GM12878 (cell line): ENCODE data around the gene SPAG9. TPM values are rescaled to one million over a fixed set of nuclear protein-coding genes. Genes with fewer than 3 reads are reported as not detected.

ENCODE experiments used
- ATAC-seq: fragments of 200-7000 bp; cut with Tn5 transposase; 3 replicates; pipeline ENCODE4 v1.9.1; 2020; ENCODE audit warnings: mild to moderate bottlenecking, moderate library complexity
- BruUV-seq: library from RNA; stranded (reverse); fragments of 400-500 nt; replicated peaks from 2 replicates; lab custom pipeline; 2021; lab: Mats Ljungman, UMichigan
- CTCF ChIA-PET: fragments of 300-600 bp; sonication (Branson Sonifier 250); formaldehyde crosslinking; extraction: SDS; loops from one replicate; lab custom pipeline; 2021; ENCODE audit warnings: inconsistent platforms; lab: Yijun Ruan, JAX
- POLR2A ChIA-PET: fragments of 350-600 bp; formaldehyde crosslinking; extraction: SDS; loops from one replicate; lab custom pipeline; 2021; ENCODE audit warnings: inconsistent platforms; lab: Charles Lee
- RAD21 ChIA-PET: fragments of 300-600 bp; sonication (Branson Sonifier 250); formaldehyde crosslinking; loops from one replicate; lab custom pipeline; 2023; ENCODE audit warnings: antibody characterized with exemption; ENCODE audit not compliant: unreplicated experiment; lab: Charles Lee
- SMC1A ChIA-PET: fragments of 300-600 bp; sonication (Branson Sonifier 250); formaldehyde crosslinking; loops from one replicate; lab custom pipeline; 2023; ENCODE audit not compliant: unreplicated experiment, uncharacterized antibody; lab: Charles Lee
- DNase-seq: peaks from one replicate; pipeline ENCODE4 v3.0.0-alpha.2; 2011; ENCODE audit warnings: low read depth, low spot score
- FAIRE-seq: peaks from 3 replicates; lab custom pipeline; 2011; peaks lifted over from hg19 to GRCh38; lab: Jason Lieb, UNC
- H2AFZ ChIP-seq: 2 replicates; pipeline ENCODE4 v1.6.0; 2011; ENCODE audit warnings: low read depth, low read length, control low read depth; ENCODE audit not compliant: control insufficient read depth
- H3K27ac ChIP-seq: 2 replicates; pipeline ENCODE4 v1.5.1; 2011; ENCODE audit warnings: control low read depth; ENCODE audit not compliant: control insufficient read depth, insufficient read depth
- H3K27me3 ChIP-seq, 2 experiments: replicated peaks in 1 of 2; 2 replicates each; pipeline versions ENCODE4 v1.6.0 to v1.6.1; 2011; ENCODE audit warnings: low read length in 1 of 2; ENCODE audit not compliant: control insufficient read depth in 2 of 2, insufficient read depth in 2 of 2
- H3K36me3 ChIP-seq, 2 experiments: 2 replicates each; pipeline ENCODE4 v1.5.1; 2011; ENCODE audit warnings: low read length in 1 of 2; ENCODE audit not compliant: control insufficient read depth in 2 of 2, insufficient read depth in 2 of 2
- H3K4me1 ChIP-seq: 2 replicates; pipeline ENCODE4 v1.6.1; 2011; ENCODE audit warnings: mild to moderate bottlenecking, low read length, moderate library complexity, mixed read lengths; ENCODE audit not compliant: control insufficient read depth, insufficient read depth
- H3K4me2 ChIP-seq: 2 replicates; pipeline ENCODE4 v1.6.0; 2011; ENCODE audit warnings: control low read depth; ENCODE audit not compliant: control insufficient read depth, insufficient read depth
- H3K4me3 ChIP-seq: fragments of 200-600 bp; sonication (generic); 2 replicates; pipeline ENCODE4 v1.5.1; 2016
- H3K79me2 ChIP-seq: 2 replicates; pipeline ENCODE4 v1.6.0; 2011; ENCODE audit warnings: low read length; ENCODE audit not compliant: control insufficient read depth, insufficient read depth
- H3K9ac ChIP-seq: 2 replicates; pipeline ENCODE4 v1.8.0; 2011; ENCODE audit warnings: low read length, control low read depth, mixed read lengths; ENCODE audit not compliant: control insufficient read depth, insufficient read depth
- H3K9me3 ChIP-seq: replicated peaks from 3 replicates; pipeline ENCODE4 v1.5.1; 2011; ENCODE audit warnings: mild to moderate bottlenecking, low read length; ENCODE audit not compliant: control insufficient read depth, insufficient read depth
- H4K20me1 ChIP-seq: 2 replicates; pipeline ENCODE4 v1.6.0; 2011; ENCODE audit not compliant: control insufficient read depth, insufficient read depth
- ATF7 ChIP-seq: fragments of 450-650 bp; IDR thresholded peaks from 2 replicates; pipeline ENCODE4 v1.6.1; 2016; ENCODE audit warnings: low read depth, mild to moderate bottlenecking
- CEBPB ChIP-seq, 2 experiments: fragments of 150-350 bp in 1 of 2; IDR thresholded peaks; 2 replicates each; pipeline ENCODE4 v1.6.1; 2012 to 2014; ENCODE audit warnings: low read depth in 2 of 2, low read length in 2 of 2, borderline replicate concordance in 1 of 2, inconsistent platforms in 1 of 2
- CHD4 ChIP-seq: fragments of 200-600 bp; sonication (generic); IDR thresholded peaks from 2 replicates; pipeline ENCODE4 v1.6.1; 2016; ENCODE audit warnings: mild to moderate bottlenecking
- FOXK2 ChIP-seq: fragments of 450-650 bp; IDR thresholded peaks from 2 replicates; pipeline ENCODE4 v1.6.1; 2017; ENCODE audit warnings: mild to moderate bottlenecking, moderate library complexity
- GABPA ChIP-seq: IDR thresholded peaks from 2 replicates; pipeline ENCODE4 v1.6.1; 2014; ENCODE audit warnings: antibody characterized with exemption, low read depth, mild to moderate bottlenecking, inconsistent platforms
- GATAD2B ChIP-seq: fragments of 450-650 bp; conservative IDR thresholded peaks from 2 replicates; pipeline ENCODE4 v1.6.1; 2017; ENCODE audit warnings: low read depth, mild to moderate bottlenecking, moderate library complexity
- IKZF2 ChIP-seq, 2 experiments: fragments of 450-650 bp; IDR thresholded peaks; 2 replicates each; pipeline ENCODE4 v1.6.1; 2017; ENCODE audit warnings: mild to moderate bottlenecking in 2 of 2, moderate library complexity in 2 of 2
- MEF2B ChIP-seq: fragments of 450-650 bp; IDR thresholded peaks from 2 replicates; pipeline ENCODE4 v1.6.1; 2018; ENCODE audit warnings: mild to moderate bottlenecking, moderate library complexity; ENCODE audit not compliant: partially characterized antibody, poor library complexity, severe bottlenecking
- MTA2 ChIP-seq: fragments of 450-650 bp; IDR thresholded peaks from 2 replicates; pipeline ENCODE4 v1.6.1; 2016; ENCODE audit warnings: low read depth, mild to moderate bottlenecking, moderate library complexity
- MYC ChIP-seq: IDR thresholded peaks from 2 replicates; pipeline ENCODE4 v1.6.1; 2011; ENCODE audit warnings: mild to moderate bottlenecking, low read length, moderate library complexity, inconsistent platforms; ENCODE audit not compliant: insufficient read depth, insufficient replicate concordance, insufficient read length, severe bottlenecking
- NR2C1 ChIP-seq: fragments of 450-650 bp; IDR thresholded peaks from 2 replicates; pipeline ENCODE4 v1.6.1; 2017; ENCODE audit warnings: antibody characterized with exemption, mild to moderate bottlenecking, moderate library complexity
- PAX5 ChIP-seq: IDR thresholded peaks from 2 replicates; pipeline ENCODE4 v1.6.1; 2011; ENCODE audit warnings: low read depth, low read length, borderline replicate concordance
- POLR2AphosphoS5 ChIP-seq: IDR thresholded peaks from 2 replicates; pipeline ENCODE4 v1.6.1; 2011; ENCODE audit warnings: mild to moderate bottlenecking, low read length, inconsistent platforms
- RAD21 ChIP-seq: IDR thresholded peaks from 2 replicates; pipeline ENCODE4 v1.6.1; 2011; ENCODE audit warnings: mild to moderate bottlenecking, low read depth, low read length, moderate library complexity; ENCODE audit not compliant: insufficient read depth
- STAT3 ChIP-seq: IDR thresholded peaks from 2 replicates; pipeline ENCODE4 v1.6.1; 2011; ENCODE audit warnings: low read depth, low read length, improper control_type of control experiment
- SUZ12 ChIP-seq: fragments of 200-600 bp; sonication (generic); IDR thresholded peaks from one replicate; pipeline ENCODE4 v1.6.1; 2018; ENCODE audit warnings: antibody characterized with exemption, mild to moderate bottlenecking; ENCODE audit not compliant: unreplicated experiment
- TBL1XR1 ChIP-seq: IDR thresholded peaks from 2 replicates; pipeline ENCODE4 v1.6.1; 2012; ENCODE audit warnings: low read depth, low read length, improper control_type of control experiment
- WGBS: methylation state at CpG from one replicate; pipeline ENCODE4 v1.1.6; 2016; ENCODE audit warnings: low lambda C conversion rate; ENCODE audit not compliant: insufficient replicate concordance, insufficient coverage; ENCODE audit errors: missing lambda C conversion rate; 5-methylcytosine and 5-hydroxymethylcytosine counted together
- in situ Hi-C: fragments of 300-500 bp; cut with MboI; formaldehyde crosslinking; loops from 9 replicates; pipeline ENCODE4 v1.14.3; 2018; ENCODE audit warnings: mixed read lengths
- intact Hi-C: fragments of 100-400 bp; cut with micrococcal nuclease; formaldehyde crosslinking; loops from one replicate; pipeline ENCODE4 v1.14.2; 2022; ENCODE audit not compliant: unreplicated experiment
- polyA plus RNA-seq, 11 experiments: library from polyadenylated mRNA; depleted of rRNA in 4 of 11; unstranded in 6 of 11; stranded (reverse) in 5 of 11; fragments of >200 nt; fragmentation: Nextera tagmentation in 4 of 11; fragmentation: Illumina TruSeq in 1 of 11; extraction: Ambion mirVana in 4 of 11; extraction: Trizol in 1 of 11; gene quantifications; 1 replicate in 1 of 11; 2 replicates in 10 of 11; pipeline versions ENCODE4 v1.2.1 to v1.2.3, GENCODE V29; 2011 to 2016; ENCODE audit warnings: inconsistent platforms in 2 of 11, missing spikeins in 2 of 11, low read depth in 1 of 11
- total RNA-seq, 4 experiments: library from RNA; depleted of rRNA in 3 of 4; stranded (reverse); fragments of >200 nt in 3 of 4; fragmentation: Illumina TruSeq in 1 of 4; extraction: Trizol in 1 of 4; gene quantifications; 2 replicates each; pipeline versions ENCODE4 v1.2.1 to v1.2.3, GENCODE V29; 2013 to 2021
- TF ChIP-seq, protein P1 (sequence below): fragments of 150-350 bp; IDR thresholded peaks from 2 replicates; pipeline ENCODE4 v1.6.1; 2016; ENCODE audit warnings: low read depth, low read length
- TF ChIP-seq, protein P2 (sequence below): fragments of 450-650 bp; formaldehyde crosslinking; IDR thresholded peaks from 2 replicates; pipeline ENCODE4 v1.4.0; 2022; ENCODE audit warnings: mild to moderate bottlenecking, moderate library complexity

Gene SPAG9
- total and polyA plus RNA-seq, 10 of the 15 experiments (the other 5 are each of a cell fraction or from before 2014, with no cell fraction given): 6.6 to 42.0 (median 24.9) TPM

DNA sequence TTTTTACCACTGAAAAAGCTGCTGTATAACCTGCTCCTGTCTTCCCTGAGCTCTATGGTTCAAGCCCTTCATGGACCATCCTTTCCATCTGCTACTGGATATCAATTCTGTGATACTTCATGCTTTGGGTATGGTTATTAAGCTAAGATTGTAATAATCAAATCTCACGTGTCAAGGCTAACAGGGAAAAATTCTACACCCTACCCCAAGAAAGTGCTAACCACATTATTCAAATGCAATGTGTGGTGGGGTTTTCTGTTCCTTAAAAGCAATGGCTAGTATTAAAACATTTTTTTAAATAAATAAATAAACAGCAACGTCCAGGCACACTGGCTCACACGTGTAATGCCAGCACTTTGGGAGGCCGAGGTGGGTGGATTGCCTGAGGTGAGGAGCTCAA is 65.9 kb downstream of the SPAG9 start:
- Histone ChIP-seq H3K4me2 (0 out of 2 replicates have a peak overlapping the region, but pooled peaks have one; percentile 18), H3K4me1 (peaks cover 42% of the 10 kb centered on the region), H3K4me3 (no peak overlapping the region), H3K27me3 (no peaks in the 10 kb centered on the region), H3K27ac (0 out of 2 replicates have a peak overlapping the region, but pooled peaks have one; percentile 6), H3K9me3 (no peaks in the 10 kb centered on the region; the same call in 2 of the 3 replicates), H3K79me2 (peaks cover 1% of the 10 kb centered on the region), H3K9ac (no peak overlapping the region), H2AFZ (no peak overlapping the region), H4K20me1 (no peaks in the 10 kb centered on the region), H3K36me3 (no peaks in the 10 kb centered on the region; a peak in 1 of 4 replicates)
- SMC1A ChIA-PET: interaction anchor here (0.6 to 10.2 kb wide), 11 partner anchors 10 to 202 kb away, joined by 3 to 241 read pairs (median 7); partner anchors contain the start of gene NME1
- RAD21 ChIA-PET: interaction anchor here (0.6 to 7.1 kb wide), 10 partner anchors 14 to 203 kb away, joined by 3 to 147 read pairs (median 4); partner anchors contain the start of genes NME1 and TOB1
- intact Hi-C loops: loop anchor here (5.0 kb wide), 1 partner anchor 187 kb away; the partner anchor contains the start of gene TOB1
- POLR2A ChIA-PET: interaction anchor here (0.7 to 1.7 kb wide), 6 partner anchors 9 to 98 kb away, joined by 3 to 6 read pairs (median 4); partner anchors contain the start of genes NME1 and SPAG9
- 42% methylated on average over 4 of the region's 4 CpGs for WGBS
- DNase-seq: no peak
- peak; percentile 30; the same call in 2 of the 3 replicates for ATAC-seq
- no TSS peak for BruUV-seq
- CTCF ChIA-PET: interaction anchor here (0.9 to 24.6 kb wide), 8 partner anchors 9 to 202 kb away, joined by 3 to 472 read pairs (median 16); partner anchors contain the start of gene NME1
- FAIRE-seq: peak; percentile 7
- in situ Hi-C loops: no loop called here
- TF ChIP-seq, protein P1, sequence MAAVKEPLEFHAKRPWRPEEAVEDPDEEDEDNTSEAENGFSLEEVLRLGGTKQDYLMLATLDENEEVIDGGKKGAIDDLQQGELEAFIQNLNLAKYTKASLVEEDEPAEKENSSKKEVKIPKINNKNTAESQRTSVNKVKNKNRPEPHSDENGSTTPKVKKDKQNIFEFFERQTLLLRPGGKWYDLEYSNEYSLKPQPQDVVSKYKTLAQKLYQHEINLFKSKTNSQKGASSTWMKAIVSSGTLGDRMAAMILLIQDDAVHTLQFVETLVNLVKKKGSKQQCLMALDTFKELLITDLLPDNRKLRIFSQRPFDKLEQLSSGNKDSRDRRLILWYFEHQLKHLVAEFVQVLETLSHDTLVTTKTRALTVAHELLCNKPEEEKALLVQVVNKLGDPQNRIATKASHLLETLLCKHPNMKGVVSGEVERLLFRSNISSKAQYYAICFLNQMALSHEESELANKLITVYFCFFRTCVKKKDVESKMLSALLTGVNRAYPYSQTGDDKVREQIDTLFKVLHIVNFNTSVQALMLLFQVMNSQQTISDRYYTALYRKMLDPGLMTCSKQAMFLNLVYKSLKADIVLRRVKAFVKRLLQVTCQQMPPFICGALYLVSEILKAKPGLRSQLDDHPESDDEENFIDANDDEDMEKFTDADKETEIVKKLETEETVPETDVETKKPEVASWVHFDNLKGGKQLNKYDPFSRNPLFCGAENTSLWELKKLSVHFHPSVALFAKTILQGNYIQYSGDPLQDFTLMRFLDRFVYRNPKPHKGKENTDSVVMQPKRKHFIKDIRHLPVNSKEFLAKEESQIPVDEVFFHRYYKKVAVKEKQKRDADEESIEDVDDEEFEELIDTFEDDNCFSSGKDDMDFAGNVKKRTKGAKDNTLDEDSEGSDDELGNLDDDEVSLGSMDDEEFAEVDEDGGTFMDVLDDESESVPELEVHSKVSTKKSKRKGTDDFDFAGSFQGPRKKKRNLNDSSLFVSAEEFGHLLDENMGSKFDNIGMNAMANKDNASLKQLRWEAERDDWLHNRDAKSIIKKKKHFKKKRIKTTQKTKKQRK: no peak
- TF ChIP-seq MYC: no peak
- TF ChIP-seq CEBPB (IDR thresholded peaks at IDR 0.05; ENCODE audit: borderline replicate concordance in 1 of 2, low read depth in 2 of 2, low read length in 2 of 2): no peak
- no peak for TF ChIP-seq POLR2AphosphoS5
- peak; percentile 40; the same call in 1 of the 2 replicates for TF ChIP-seq MTA2
- TF ChIP-seq NR2C1: no peak
- no peak for TF ChIP-seq CHD4
- no peak for TF ChIP-seq SUZ12
- TF ChIP-seq FOXK2: no peak
- TF ChIP-seq STAT3: no peak
- TF ChIP-seq, protein P2, sequence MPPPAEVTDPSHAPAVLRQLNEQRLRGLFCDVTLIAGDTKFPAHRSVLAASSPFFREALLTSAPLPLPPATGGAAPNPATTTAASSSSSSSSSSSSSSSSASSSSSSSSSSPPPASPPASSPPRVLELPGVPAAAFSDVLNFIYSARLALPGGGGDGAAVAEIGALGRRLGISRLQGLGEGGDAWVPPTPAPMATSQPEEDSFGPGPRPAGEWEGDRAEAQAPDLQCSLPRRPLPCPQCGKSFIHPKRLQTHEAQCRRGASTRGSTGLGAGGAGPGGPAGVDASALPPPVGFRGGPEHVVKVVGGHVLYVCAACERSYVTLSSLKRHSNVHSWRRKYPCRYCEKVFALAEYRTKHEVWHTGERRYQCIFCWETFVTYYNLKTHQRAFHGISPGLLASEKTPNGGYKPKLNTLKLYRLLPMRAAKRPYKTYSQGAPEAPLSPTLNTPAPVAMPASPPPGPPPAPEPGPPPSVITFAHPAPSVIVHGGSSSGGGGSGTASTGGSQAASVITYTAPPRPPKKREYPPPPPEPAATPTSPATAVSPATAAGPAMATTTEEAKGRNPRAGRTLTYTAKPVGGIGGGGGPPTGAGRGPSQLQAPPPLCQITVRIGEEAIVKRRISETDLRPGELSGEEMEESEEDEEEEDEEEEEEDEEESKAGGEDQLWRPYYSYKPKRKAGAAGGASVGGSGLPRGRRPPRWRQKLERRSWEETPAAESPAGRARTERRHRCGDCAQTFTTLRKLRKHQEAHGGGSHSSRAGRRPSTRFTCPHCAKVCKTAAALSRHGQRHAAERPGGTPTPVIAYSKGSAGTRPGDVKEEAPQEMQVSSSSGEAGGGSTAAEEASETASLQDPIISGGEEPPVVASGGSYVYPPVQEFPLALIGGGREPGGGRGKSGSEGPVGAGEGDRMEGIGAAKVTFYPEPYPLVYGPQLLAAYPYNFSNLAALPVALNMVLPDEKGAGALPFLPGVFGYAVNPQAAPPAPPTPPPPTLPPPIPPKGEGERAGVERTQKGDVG: no peak
- no peak for TF ChIP-seq ATF7
- no peak for TF ChIP-seq GABPA
- peak in 1 of 2 experiments; percentile 42; a peak in 2 of 4 replicates for TF ChIP-seq IKZF2 (IDR thresholded peaks at IDR 0.05)
- no peak for TF ChIP-seq GATAD2B
- TF ChIP-seq MEF2B: no peak
- no peak for TF ChIP-seq TBL1XR1
- TF ChIP-seq PAX5: no peak
- TF ChIP-seq RAD21: no peak
